Right lobe of liver (tissue), 6 donors: ENCODE measurements around the gene RAB8A. TPM values are rescaled to one million over a fixed set of nuclear protein-coding genes. Genes with fewer than 3 reads are reported as not detected.

Experiments
- ATAC-seq, 4 donors: fragments of 200-7000 bp; cut with Tn5 transposase; one replicate each; pipeline ENCODE4 v1.9.1; 2020; ENCODE audit warnings: mild to moderate bottlenecking in 4 of 4, moderate library complexity in 4 of 4
- DNase-seq, 3 donors: peaks; one replicate each; pipeline ENCODE4 v3.0.0-alpha.2; 2020
- H3K27ac ChIP-seq, 3 donors: fragments of 200-600 bp; one replicate each; pipeline ENCODE4 v1.8.0; 2022
- H3K27me3 ChIP-seq, 2 donors: fragments of 200-600 bp; one replicate each; pipeline ENCODE4 v1.8.0; 2022
- H3K36me3 ChIP-seq, 4 donors: fragments of 200-600 bp; sonication (generic) in 1 of 4; one replicate each; pipeline versions ENCODE4 v1.5.1 to v1.8.0; 2017 to 2022; ENCODE audit warnings: control low read depth in 1 of 4
- H3K4me1 ChIP-seq, 4 donors: fragments of 200-600 bp; sonication (generic) in 1 of 4; one replicate each; pipeline versions ENCODE4 v1.5.1 to v1.8.0; 2017 to 2022; ENCODE audit warnings: control low read depth in 1 of 4
- H3K4me3 ChIP-seq, 3 donors: fragments of 200-600 bp; one replicate each; pipeline ENCODE4 v1.8.0; 2022
- H3K9me3 ChIP-seq, 4 donors: fragments of 200-600 bp; sonication (generic) in 1 of 4; one replicate each; pipeline versions ENCODE4 v1.5.1 to v1.8.0; 2017 to 2022; ENCODE audit warnings: control low read depth in 1 of 4
- CTCF ChIP-seq, 4 donors: fragments of 200-600 bp in 3 of 4; fragments of 450-650 bp in 1 of 4; IDR thresholded peaks; one replicate each; pipeline versions ENCODE4 v1.5.1 to v1.8.0; 2016 to 2022; ENCODE audit warnings: antibody characterized with exemption in 4 of 4, mild to moderate bottlenecking in 2 of 4
- POLR2A ChIP-seq: fragments of 450-650 bp; IDR thresholded peaks from one replicate; pipeline ENCODE4 v1.6.1; 2017; ENCODE audit warnings: antibody characterized with exemption, mild to moderate bottlenecking
- WGBS: methylation state at CpG from one replicate; pipeline ENCODE4 v1.1.6; 2018; ENCODE audit warnings: low coverage, low lambda C conversion rate; ENCODE audit not compliant: insufficient coverage; ENCODE audit errors: missing lambda C conversion rate; 5-methylcytosine and 5-hydroxymethylcytosine counted together
- intact Hi-C, 2 donors: fragments of 100-400 bp; cut with DNase I; formaldehyde crosslinking; loops; one replicate each; pipeline versions ENCODE4 v1.11.2 to v1.14.1; 2022
- total RNA-seq, 6 experiments: library from RNA; depleted of rRNA in 2 of 6; stranded (reverse); fragments of >200 nt in 2 of 6; fragmentation: NEBNext Ultra II Directional in 3 of 6; extraction: Animal tissue kit (Norgen Biotek cat#: 25700) in 3 of 6; gene quantifications; one replicate each; pipeline versions ENCODE4 v1.1.0 to v1.2.4, GENCODE V29; 2016 to 2023
- donor health status: DM: no; HTN: yes; CAD: no.
- donor health status: DM: no; HTN: no; CAD: no.
- donor health status: DM: no; HTN: no; CAD: no.
- donor health status: DM: no; HTN: yes; CAD: no.
- donor health status: DM: no; HTN: yes; CAD: no.

Gene RAB8A
- total RNA-seq, 6 experiments from 2014 or later = 59.5 to 88.4 (median 72.5) TPM

DNA sequence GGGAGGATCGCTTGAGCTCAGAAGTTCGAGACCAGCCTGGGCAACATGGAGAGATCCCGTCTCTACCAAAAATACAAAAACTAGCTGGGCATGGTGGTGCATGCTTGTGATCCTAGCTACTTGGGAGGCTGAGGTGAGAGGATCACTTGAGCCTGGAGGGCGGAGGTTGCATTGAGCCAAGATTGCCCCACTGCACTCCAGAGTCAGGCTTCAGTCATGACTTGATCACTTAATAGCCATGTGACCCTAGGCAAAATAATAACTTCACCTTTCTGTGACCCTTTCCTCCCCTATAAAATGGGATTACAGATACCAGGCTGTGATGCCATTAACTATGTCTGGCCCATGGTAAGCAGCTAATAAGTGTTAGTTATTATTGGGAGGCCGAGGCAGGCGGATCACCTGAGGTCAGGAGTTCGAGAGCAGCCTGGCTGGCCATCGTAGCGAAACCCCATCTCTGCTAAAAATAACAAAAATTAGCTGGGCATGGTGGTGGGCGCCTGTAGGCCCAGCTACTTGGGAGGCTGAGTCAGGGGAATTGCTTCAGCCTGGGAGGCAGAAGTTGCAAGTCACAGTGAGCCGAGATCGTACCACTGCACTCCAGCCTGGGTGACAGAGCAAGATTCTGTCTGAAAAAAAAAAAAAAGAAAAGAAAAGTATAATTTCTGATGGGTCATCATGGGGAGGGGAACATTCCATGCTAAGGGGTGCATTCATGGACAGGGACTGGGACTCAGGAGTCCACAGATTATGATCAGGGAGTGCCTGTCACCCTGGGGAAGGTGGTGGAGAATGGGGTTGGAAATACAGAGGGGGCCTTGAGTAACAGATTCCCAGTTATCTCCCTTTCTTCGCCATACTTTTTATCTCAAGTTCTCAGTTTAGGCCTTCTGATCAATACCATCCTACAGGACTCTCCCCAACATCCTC lies 19.9 kb upstream of the RAB8A start:
- Histone ChIP-seq H3K9me3 (no peaks in the 10 kb centered on the region), H3K27me3 (no peaks in the 10 kb centered on the region), H3K4me1 (no peaks in the 10 kb centered on the region), H3K36me3 (peaks cover 0 to 50% (median 17%) of the 10 kb centered on the region in 4 donors), H3K27ac (no peak overlapping the region), H3K4me3 (no peak overlapping the region)
- 96% methylated on average over 8 of the region's 13 CpGs for WGBS
- intact Hi-C loops = no loop called here
- DNase-seq (no peak), ATAC-seq (no peak)
- TF ChIP-seq CTCF (IDR thresholded peaks at IDR 0.05) (no peak), POLR2A (no peak)

DNA sequence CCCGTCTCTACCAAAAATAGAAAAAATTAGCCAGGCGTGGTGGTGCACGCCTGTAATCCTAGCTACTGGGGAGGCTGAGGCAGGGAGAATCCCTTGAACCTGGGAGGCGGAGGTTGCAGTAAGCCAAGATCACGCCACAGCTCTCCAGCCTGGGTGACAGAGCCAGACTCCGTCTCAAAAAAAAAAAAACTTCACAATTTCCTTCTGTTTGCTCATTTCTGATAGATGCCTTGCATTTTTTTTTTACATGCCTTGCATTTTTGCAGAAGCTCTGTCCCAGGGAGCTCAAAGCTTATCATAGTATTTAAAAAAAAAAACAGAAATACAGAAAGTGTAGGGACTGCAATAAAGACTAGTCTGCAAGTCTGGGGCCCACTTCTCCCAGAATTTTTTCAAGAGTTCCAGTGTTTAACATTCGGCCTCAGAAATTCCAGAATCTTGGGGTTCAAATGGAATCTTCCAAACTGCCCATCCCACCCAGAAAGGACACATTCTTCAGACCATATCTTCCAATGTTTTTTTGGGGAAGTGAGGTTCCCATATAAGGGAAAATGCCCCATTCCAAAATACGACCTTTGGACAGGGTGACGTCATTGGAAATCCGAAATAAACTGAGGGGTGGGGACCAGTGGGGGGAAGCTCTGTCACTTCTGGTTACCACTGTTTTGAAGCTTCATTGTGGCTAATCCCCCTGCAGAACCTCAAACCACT lies 17.2 kb upstream of the RAB8A start:
- H3K4me3 ChIP-seq = no peak overlapping the region
- TF ChIP-seq CTCF (IDR thresholded peaks at IDR 0.05) (no peak), POLR2A (no peak)
- H3K27ac ChIP-seq = peak overlapping the region in 1 of 3 donors; percentile 49
- WGBS = 57% methylated on average over 9 of the region's 10 CpGs
- intact Hi-C loops = no loop called here
- H3K4me1 ChIP-seq = no peaks in the 10 kb centered on the region
- ATAC-seq (peak; percentile 17 to 55 (median 38)), DNase-seq (no peak)
- peaks cover 0 to 38% (median 10%) of the 10 kb centered on the region in 4 donors for H3K36me3 ChIP-seq
- H3K9me3 ChIP-seq = no peaks in the 10 kb centered on the region
- H3K27me3 ChIP-seq = no peaks in the 10 kb centered on the region

- Histone ChIP-seq H3K4me1 (no peaks in the 10 kb centered on the region), H3K36me3 (peaks cover 0 to 32% (median 8%) of the 10 kb centered on the region in 4 donors), H3K9me3 (no peaks in the 10 kb centered on the region), H3K27me3 (no peaks in the 10 kb centered on the region), H3K27ac (peak overlapping the region in 2 of 3 donors; percentile 3 to 49), H3K4me3 (no peak overlapping the region)
- DNase-seq = no peak
- ATAC-seq = peak; percentile 36 to 66 (median 63)
- no peak for TF ChIP-seq CTCF (IDR thresholded peaks at IDR 0.05)
- 35% methylated on average over 11 of the region's 13 CpGs for WGBS
- intact Hi-C loops = no loop called here
Measured at GRCh38 chr19:16095071-16095571, 16.6 kb upstream of the RAB8A start.

DNA sequence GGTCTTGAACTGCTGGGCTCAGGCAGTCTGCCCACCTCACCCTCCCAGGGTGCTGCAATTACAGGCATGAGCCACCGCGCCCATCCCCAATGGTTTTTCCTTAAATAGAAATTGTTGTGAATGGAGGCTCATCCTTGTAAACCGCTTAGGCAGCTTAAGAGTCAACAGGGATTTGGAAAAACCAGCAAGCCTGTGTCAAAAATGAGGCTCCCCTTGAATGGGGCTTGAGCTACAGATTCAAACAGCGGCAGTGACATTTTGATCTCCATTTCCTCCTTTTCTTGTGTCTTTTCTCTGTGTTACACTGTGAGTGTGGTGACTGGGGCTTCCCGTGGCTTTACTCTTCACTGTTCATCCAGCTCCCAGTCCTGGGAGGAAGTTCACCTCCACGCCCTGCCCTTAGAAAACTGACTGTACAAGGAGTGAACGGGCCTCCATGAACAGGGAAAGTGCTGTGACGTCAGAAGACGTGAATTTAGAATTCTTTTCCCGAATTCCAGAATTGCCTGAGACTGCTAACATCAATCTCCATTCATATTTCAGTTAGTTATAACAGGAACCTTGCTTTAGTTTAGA lies 15.3 kb upstream of the RAB8A start:
- no peak for DNase-seq
- Histone ChIP-seq H3K27ac (no peak overlapping the region), H3K36me3 (peaks cover 0 to 25% (median 7%) of the 10 kb centered on the region in 4 donors), H3K4me3 (no peak overlapping the region), H3K9me3 (no peaks in the 10 kb centered on the region), H3K27me3 (no peaks in the 10 kb centered on the region), H3K4me1 (no peaks in the 10 kb centered on the region)
- peak in 2 of 4 donors; percentile 21 to 33 for ATAC-seq
- intact Hi-C loops = no loop called here
- WGBS = 67% methylated on average over 8 of the region's 10 CpGs
- TF ChIP-seq CTCF (IDR thresholded peaks at IDR 0.05) (no peak), POLR2A (no peak)
